ENCODE data around the gene SELENOV.

The SELENOV gene

GRCh38 chr19:39524495-39524894 is 9.6 kb downstream of the SELENOV start:
- DNase-seq, result no peak

GRCh38 chr19:39525205-39525604 is 10.3 kb downstream of the SELENOV start:
- no peak for DNase-seq

- no peak for DNase-seq
These were observed 16.9 kb downstream of the SELENOV start for GRCh38 chr19:39531834-39532232.

GRCh38 chr19:39532233-39533002 is 17.5 kb downstream of the SELENOV start, which contains the start of gene EID2B:
Gene EID2B, minus strand, starts transcription at chr19:39532852. Its CDS starts 50 bp downstream, at chr19:39532802.
- peak; percentile 95 for DNase-seq

- no peak for DNase-seq
These were observed 18.1 kb downstream of the SELENOV start for GRCh38 chr19:39533003-39533512.

- no peak for DNase-seq
These were observed 18.9 kb downstream of the SELENOV start for GRCh38 chr19:39533791-39534190.

GRCh38 chr19:39539165-39539517 is 24.2 kb downstream of the SELENOV start:
- DNase-seq, result no peak

- peak; percentile 94 for DNase-seq
These were observed 24.8 kb downstream of the SELENOV start, which contains the start of gene EID2 for GRCh38 chr19:39539518-39540332. Gene EID2, minus strand, starts transcription at chr19:39540161. Its CDS starts 82 bp downstream, at chr19:39540079.

- no peak for DNase-seq
These were observed 25.4 kb downstream of the SELENOV start for GRCh38 chr19:39540333-39540673.

- DNase-seq, result no peak
These were observed 27.3 kb downstream of the SELENOV start for GRCh38 chr19:39542206-39542605.

GRCh38 chr19:39543477-39543857 is 28.5 kb downstream of the SELENOV start:
- DNase-seq, result no peak

GRCh38 chr19:39544226-39544903 is 29.4 kb downstream of the SELENOV start:
- no peak for DNase-seq

- DNase-seq, result no peak
These were observed 30.0 kb downstream of the SELENOV start for GRCh38 chr19:39544911-39545310.

GRCh38 chr19:39546599-39546998 is 31.7 kb downstream of the SELENOV start:
- no peak for DNase-seq

GRCh38 chr19:39550197-39550596 is 35.3 kb downstream of the SELENOV start:
- DNase-seq, result no peak

GRCh38 chr19:39553082-39553652 is 38.2 kb downstream of the SELENOV start:
- no peak for DNase-seq

GRCh38 chr19:39554701-39555311 is 39.9 kb downstream of the SELENOV start:
- no peak for DNase-seq

- DNase-seq, result no peak
These were observed 40.9 kb downstream of the SELENOV start for GRCh38 chr19:39555883-39556282.

- DNase-seq, result no peak
These were observed 43.1 kb downstream of the SELENOV start for GRCh38 chr19:39557811-39558623.

- no peak for DNase-seq
These were observed 43.7 kb downstream of the SELENOV start for GRCh38 chr19:39558624-39559117.

GRCh38 chr19:39563408-39563807 is 48.5 kb downstream of the SELENOV start:
- DNase-seq, result no peak
